GM18868 (cell line): ENCODE measurements around the gene CENPX.
"Not testable (repeated sequence)": the region's sequence is repeated elsewhere in the genome, so short reads cannot be mapped to it uniquely, and the experiment has no call there.

Experiments
- ATAC-seq: cut with Tn5 transposase; IDR thresholded peaks from one replicate; pipeline ENCODE4 v1.9.1; 2021; ENCODE audit warnings: mild to moderate bottlenecking, moderate library complexity; ENCODE audit not compliant: unreplicated experiment

CENPX gene

GRCh38 chr17:82041144-82041814 is 18.6 kb upstream of the CENPX start:
- no peak for ATAC-seq

DNA sequence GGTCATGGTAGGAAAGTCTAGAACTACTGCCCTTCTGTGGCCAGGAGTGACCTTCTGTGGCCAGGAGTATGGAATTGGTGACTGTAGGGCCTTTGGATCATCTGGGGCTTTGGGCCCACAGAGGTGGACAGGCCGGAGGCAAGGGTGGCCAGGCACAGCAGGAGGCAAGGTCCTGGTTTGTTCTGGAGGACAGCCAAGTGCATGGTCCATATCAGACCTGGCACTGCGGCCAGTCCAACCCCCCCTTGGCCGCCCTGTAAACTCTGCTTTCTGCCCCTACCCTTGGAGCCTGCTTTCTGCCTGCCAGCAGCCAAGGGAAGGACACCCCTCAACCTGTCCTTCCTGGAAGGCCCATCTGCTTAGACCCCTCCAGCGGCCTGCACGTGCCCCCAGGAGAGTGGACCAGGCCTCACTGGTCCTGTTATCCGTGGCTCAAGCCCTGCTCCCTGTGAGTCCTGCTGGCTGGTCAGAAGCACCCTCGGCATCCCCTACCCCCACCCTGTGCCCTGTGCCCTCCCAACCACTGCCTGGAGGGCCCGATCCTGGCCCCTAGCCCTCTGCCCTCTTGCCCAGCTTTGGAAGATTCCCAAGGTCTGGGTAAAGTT is 17.1 kb upstream of the CENPX start:
- no peak for ATAC-seq

GRCh38 chr17:82038796-82039409 is 16.2 kb upstream of the CENPX start:
- ATAC-seq: not testable (repeated sequence)

- ATAC-seq: no peak
Measured at GRCh38 chr17:82037889-82038195, 15.2 kb upstream of the CENPX start.

DNA sequence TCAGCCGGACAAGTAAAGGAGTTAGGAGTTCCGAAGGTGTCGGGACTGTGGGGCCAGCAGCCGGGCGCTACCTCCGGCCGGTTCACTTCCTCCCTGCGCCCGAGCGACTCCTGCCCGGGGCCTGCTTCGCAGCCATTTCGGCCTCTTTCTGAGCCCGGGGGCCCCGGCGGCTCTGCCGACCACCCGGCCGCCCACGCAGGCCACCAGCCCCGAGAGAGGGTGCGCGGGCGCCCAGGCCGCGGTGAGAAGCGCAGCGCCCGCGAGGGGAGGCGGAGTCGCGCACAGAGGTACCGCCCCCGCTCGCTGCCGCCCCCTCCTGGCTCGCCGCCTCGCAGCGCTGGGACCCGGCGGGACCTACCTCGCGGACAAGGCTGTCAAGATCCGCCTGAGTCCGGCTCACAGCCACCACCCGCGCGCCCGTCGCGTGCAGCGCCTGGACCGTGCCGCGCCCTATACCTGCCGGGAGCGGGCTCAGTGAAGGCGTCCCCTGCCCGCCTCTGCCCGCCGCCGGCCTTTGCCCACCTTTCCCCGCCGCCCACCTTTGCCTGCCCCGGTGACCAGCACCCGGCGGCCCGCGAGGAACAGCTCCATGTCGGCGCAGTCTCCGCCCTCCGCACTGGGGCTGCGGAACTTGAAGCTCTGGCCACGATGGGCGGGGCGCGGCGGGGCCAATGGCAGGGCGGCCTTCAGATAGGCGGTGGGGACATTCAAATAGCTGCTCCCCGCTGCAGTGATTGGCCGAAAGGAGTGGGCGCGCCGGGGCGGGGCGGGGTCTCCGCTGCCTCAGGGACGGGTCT is 14.6 kb upstream of the CENPX start, which contains the start of gene DCXR:
DCXR (minus strand) TSS at position 606 of the 797 bp plus-strand sequence; CDS start at position 591, 15 bp downstream.
- peak; percentile 90 for ATAC-seq

DNA sequence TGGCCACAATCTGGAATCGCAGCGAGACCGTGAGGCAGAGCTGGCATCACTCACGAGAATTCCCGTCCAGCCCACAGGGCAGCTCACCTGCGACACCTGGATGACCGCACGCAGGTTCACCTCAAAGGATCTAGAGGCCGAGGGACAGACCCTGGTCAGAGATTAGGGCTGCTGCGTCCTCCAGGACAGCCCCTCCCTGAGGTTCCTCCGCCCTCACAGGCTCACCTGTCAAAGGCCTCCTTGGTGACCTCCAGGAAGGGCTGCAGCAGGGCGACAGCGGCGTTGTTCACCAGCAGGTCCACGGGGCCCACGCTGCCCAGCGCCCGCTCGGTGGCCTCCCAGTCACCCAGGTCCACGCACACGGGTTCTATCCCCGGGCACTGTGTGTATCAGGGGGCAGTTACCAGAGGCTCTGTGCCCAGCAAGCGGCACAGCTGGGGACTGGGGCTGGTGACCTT is 14.0 kb upstream of the CENPX start:
- no peak for ATAC-seq

DNA sequence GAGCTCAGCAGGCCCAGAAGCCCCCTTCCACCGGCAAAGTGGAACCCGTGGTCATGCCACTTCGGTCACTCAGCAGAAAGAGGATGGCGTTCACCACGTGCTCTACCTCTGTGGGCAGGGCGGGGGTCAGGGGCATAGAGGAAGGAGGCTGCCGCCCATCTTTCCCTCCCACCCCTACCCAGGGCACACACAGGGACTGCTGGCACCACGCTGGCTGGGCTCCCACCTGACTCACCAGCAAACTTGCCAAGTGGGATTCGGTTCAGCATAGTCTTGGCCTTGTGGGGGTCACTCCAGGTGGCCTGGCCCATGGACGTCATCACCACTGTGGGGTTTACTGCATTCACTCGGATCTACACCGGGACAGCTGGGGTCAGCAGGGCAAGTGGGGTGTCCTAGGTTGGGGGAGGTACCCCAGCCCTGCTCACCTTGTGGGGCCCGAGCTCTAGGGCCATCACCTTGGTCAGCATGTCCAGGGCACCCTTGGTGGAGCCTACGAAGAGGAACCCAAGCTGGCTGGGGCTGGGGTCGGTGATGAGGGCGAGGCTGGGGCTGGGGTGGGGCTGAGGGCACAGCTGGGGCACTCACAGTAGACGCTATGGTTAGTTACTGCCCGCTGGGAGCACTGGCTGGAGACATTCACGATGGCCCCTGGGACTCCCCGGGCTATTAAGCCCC is 13.4 kb upstream of the CENPX start:
- ATAC-seq: no peak

DNA sequence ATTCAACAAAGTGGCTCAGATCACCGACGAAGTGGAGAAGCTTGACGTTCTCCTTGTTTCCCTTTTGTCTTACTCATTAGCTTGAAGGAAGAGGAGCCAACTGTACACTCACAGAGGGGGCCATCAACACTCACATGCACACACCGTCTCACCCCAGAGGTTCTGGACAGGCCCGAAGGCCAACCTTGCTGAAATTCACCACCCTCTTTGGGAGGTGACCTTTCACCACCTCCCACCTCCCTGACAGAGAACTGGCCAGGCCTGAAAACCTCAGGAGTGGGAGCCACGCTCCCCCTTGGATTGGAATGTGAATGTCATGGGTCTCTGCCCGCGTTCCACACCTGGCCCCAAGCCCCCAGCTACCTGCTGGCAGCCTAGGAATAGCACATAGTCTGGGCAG is 12.8 kb upstream of the CENPX start:
- no peak for ATAC-seq

GRCh38 chr17:82034371-82035011 is 11.8 kb upstream of the CENPX start:
- no peak for ATAC-seq

GRCh38 chr17:82033359-82034085 is 10.8 kb upstream of the CENPX start:
- ATAC-seq: no peak

- no peak for ATAC-seq
Measured at GRCh38 chr17:82031885-82032627, 9.4 kb upstream of the CENPX start.

GRCh38 chr17:82031303-82031884 is 8.7 kb upstream of the CENPX start, which contains the start of gene RAC3:
Gene RAC3 (plus strand): TSS chr17:82031678. CDS start chr17:82031762, 84 bp downstream.
- no peak for ATAC-seq

DNA sequence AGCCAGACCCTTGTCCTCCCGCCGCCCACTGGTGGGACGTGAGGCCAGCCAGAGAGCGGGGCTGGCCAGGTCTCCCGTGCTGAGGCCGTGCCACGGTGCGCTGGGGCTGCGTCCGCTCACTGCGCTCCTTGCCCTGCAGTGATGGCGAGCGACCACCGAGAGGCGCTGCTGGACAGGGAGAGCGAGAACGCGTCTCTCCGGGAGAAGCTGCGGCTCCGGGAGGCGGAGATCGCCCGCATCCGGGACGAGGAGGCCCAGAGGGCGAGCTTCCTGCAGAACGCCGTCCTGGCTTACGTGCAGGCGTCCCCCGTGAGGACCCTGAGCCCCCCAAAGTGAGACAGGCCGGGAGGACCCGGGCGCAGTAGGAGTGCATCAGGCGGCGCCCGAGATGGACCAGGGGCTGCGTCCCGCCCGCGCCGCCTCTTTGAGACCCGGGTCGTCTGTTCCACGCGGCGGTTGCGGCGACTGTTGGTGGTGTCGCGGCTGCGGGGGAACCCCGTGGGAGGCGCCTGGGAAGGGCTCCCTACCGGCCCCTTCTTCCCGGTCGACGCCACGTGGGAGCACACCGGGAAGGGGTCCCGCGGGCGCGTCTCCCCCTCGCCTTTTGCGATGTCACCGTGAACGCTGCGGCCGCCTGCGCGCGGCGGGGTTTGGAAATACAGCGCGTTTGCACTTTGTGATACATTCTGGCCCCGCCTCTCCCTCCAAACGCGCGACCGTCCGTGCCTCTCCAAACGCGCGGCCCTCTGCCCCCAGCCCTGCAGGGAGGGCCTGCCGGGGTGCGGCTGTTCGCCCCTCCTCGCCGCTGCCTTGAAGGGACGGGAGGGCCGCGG is 8.0 kb upstream of the CENPX start:
- no peak for ATAC-seq

- ATAC-seq: no peak
Measured at GRCh38 chr17:82029990-82030469, 7.4 kb upstream of the CENPX start.

DNA sequence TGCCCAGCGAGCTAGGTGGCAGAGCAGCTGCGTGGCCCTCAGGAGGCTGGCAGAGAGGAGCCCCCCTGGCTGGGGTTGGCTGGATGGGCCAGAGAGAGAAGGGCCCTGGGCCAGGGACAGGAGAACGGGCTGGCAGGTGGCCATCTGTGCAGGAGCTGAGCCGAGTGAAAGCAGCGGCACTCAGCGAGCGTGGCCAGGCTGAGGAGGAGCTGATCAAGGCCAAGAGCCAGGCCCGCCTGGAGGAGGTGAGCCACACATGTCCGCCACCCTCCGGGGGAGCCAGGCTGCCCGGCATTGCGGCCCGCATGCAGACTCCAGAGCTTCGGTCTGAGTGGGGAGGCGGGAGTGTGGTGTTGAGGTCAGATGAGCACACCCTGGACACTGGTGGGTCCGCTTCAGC is 6.7 kb upstream of the CENPX start:
- ATAC-seq: no peak

DNA sequence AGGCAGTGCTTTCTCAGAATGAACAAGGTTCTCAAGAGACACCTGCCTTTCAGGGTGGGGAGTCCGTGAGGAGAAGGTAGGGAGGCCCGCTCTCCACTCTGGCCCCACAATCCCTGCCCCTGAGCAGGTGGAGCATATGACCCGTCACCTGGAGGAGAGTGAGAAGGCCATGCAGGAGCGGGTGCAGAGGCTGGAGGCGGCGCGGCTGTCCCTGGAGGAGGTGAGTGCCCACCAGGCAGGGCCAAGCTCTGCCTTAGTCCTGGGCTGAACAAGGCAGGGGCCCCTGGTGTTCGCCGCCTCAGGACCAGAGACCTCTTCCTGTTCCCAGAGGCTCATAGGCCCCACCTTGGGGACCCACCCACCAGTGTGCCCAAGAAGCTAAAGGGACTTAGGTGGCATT is 6.3 kb upstream of the CENPX start:
- no peak for ATAC-seq

- no peak for ATAC-seq
Measured at GRCh38 chr17:82028246-82028645, 5.6 kb upstream of the CENPX start.
